Left kidney (tissue), 2 donors: ENCODE results near the gene TLX2. TPM values are rescaled to one million over a fixed set of nuclear protein-coding genes. Genes with fewer than 3 reads are reported as not detected.

Experiments
- DNase-seq: peaks from one replicate; pipeline ENCODE4 v3.0.0-alpha.2; 2013
- polyA plus RNA-seq: library from polyadenylated mRNA; unstranded; fragments of 120-200 nt; gene quantifications from one replicate; pipeline ENCODE4 v1.2.1, GENCODE V29; 2013; ENCODE audit not compliant: insufficient read length

The TLX2 gene
- polyA plus RNA-seq, 1 donor, result 0.07 TPM

DNA sequence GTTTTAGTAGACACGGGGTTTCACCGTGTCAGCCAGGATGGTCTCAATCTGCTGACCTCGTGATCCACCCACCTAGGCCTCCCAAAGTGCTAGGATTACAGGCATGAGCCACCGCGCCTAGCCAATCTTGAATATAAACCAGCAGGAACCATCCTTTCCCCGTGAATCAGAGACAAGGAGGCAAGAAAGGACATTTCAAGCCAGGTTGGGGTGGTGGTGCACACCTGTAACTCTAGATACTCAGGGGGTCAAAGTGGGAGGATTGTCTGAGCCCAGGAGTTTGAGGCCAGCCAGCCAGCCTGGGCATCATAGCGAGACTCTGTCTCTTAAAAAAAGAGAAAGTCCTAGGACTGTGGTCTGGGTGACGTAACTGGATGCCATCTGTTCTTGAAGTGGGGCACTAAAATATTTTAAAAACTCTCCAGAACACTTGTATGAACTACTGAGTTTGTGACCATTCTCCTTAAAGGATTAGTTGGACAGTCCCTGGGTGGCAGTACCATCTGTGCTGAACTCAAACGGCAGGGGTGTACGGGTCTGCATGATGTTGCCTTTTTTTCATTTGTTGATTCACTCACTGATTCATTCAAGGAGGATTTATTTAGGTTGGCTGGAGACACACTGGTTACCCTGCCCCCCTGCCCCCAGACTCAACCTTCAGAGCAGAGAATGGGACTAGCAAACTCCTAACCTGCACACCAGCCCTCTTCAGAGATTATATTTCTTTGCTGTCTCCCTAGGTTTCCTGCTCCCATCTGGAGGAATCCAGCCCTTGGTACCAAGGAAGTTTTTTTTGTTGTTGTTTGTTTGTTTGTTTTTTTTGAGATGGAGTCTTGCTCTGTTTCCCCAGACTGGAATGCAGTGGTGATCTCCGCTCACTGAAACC, 2.9 kb upstream of the TLX2 start:
- DNase-seq, result no peak

DNA sequence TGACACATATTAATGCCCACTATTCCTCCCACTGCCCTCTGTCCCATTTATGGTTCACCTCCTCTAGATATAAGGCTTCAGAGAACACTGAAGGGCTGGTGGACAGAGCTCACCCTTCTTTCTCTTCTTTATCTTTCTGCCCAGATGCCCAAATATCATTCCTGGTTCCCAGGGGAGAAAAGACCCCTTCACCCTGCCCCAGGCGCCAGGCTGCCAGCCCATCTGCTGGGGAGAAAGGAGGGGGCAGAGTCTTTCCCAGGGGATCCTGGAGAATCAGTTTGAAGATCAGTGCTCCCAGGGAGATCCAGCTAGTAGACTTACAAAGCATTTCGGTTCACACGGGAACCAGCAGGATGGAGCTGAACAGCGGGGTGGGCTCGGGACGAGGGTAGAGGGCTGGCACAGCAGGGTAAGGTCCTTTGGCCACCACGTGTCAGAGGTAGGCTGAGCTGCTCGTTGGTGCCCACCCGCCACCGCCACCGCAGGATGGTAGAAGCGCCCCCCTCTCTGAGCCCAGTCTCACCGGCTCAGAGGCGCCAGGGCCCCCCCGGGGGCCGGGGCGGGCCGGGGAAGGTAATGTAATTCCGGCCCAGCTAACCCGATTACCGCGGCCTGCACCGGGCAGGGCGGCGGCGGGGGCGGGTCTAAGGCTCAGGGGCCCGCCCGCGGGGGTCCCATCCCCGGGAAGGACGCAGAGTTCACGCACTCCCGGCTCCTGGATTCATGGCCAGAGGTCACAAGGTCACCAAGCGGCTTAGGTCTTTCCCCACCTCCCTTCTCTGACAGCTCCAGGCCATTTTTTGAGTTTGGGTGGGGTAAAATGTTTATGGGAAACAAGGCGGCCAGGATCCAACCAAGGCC, 1.3 kb upstream of the TLX2 start:
- DNase-seq, result no peak

DNA sequence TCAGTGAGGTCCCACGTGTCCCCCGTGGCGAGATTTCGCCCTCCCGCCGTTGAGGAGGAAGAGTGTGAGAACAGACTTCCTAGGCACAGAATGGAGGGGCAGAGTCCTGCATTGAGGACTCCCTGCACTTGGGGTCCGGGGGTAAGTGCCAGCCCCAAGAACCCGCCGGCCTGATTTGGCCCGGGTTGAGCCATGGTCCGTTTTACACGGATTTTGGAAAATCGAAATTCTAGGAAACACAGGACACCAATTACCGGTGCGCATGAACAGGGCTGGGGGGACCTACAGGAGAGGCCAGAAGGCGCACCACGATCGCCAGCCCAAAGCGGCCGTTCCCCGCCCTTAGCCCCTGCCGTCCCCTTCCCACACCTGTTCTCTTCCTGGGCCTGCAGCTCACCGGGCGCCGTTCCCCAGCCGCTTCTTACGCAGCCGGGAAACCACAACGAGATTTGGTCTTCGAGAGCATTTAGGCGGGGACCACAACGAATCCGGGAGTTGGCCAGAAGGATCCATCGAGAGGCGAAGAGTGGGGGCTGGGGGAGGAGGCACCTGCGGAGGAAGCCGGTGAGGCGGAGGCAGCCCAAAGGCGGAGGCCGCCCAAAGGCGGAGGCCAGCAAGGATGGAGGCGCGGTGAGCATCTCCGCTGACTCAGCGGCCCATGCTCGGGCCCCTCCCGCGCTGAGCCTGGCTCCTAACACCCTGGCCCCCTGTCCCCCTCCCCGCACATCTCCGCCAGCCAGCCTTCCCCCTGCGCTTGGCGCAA, 464 bp upstream of the TLX2 start:
- no peak for DNase-seq

DNA sequence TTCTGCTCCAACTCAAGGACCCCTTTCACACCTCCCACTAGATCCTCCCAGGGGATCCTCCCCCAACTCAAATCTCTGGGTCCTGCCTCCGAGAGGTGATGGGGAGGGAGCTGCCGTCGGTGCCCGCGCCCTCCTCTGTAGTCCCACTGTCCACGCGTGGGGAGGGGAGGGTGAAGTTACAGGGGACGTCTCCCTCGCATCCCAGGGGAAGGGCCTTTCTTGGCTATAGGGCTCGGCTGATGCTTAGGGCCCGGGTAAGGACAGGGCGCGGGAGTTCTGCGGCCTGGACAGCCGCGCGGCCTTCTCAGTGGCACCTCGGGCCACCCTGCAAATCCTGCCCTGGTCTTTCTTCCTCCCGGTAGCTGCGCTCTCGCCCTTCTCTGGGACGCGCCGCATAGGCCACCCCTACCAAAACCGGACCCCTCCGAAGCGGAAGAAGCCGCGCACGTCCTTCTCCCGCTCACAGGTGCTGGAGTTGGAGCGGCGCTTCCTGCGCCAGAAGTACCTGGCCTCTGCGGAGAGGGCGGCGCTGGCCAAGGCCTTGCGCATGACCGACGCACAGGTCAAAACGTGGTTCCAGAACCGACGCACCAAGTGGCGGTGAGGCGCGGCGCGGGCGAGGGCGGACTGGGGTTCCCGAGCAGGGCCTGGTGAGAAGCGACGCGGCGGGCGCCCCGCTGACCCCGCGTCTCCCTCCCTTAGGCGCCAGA, 1.2 kb downstream of the TLX2 start:
- no peak for DNase-seq

DNA sequence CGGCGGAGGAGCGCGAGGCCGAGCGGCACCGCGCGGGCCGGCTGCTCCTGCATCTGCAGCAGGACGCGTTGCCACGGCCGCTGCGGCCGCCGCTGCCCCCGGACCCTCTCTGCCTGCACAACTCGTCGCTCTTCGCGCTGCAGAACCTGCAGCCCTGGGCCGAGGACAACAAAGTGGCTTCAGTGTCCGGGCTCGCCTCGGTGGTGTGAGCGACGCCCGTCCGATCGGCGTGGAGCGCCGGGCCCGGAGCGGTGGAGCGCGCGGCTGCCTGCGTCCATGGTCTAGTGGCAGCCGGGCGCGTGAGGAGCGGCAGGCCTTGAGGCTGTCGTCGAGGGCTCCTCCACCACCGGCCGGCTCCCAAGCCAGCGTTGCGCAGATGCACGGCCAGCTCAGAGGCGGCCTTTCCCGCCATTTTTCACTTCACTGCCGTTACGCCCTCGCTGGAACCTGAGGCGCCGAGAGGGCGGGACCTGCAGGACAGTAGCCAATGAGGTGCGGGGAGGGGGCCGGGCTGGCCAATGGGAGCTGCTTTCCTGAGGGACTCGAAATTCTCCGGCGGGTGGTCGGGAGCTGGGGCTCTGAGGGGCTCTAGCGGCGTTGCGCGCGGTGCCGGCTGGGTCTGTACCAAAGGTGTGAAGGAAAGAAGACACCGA, 1.9 kb downstream of the TLX2 start:
- no peak for DNase-seq

DNA sequence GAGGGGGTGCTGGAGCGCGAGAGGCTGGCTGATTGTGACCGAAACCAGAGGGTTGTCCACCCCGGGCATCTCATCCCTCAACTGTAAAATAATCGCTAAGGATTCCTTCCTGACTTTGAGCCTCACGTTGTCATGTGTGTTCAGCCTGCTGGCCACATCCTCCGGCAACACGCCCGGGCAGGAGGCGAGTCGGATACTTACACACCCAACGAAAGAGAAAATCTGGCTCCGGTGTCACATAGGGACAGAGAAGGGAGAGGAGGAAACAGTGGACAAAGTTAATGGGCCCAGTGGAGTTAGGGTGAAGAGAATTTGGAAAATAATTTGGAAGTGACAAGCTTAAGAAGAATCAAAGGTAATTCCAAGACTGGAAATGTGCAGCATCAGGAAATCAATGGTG, 2.4 kb downstream of the TLX2 start:
- DNase-seq, result no peak

DNA sequence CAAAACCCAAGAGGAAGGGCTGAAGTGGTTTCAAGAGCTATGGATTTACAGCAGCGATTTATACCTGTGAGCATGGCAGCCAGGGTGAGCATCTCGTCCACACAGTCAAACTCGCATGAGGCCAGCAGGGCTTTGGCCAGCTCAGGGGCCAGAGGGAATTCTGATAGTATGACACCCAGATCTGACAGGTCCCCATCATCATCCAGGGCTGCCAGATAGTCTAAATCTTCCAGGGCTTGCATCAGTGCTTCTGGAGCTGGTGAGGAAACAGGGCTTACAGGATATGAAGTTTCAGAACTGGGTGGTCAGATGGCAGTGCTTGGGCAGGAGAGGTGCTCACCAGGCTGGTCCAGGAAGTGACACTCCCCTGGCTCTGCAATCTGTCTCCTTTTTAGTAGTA, 8.3 kb downstream of the TLX2 start:
- DNase-seq, result no peak

DNA sequence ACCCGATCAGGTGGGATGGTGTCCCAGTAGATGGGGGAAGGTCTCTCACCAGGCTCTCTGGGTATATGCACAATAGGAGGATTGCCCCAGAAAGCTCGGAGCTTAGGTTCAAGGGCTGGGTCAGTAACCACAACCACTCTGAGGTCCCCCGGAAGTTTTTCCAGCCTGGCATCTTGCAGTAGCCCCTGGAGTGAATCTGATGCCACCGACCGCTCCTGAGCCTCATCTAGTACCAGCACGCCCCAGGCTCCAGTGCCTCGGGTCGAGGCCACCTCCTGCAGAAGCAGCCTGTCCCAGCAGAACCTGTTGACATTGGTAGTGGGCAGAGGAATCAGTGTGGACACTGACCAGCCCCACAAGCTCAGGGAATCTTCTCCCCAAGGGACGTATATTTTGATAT, 9.8 kb downstream of the TLX2 start:
- DNase-seq, result no peak

DNA sequence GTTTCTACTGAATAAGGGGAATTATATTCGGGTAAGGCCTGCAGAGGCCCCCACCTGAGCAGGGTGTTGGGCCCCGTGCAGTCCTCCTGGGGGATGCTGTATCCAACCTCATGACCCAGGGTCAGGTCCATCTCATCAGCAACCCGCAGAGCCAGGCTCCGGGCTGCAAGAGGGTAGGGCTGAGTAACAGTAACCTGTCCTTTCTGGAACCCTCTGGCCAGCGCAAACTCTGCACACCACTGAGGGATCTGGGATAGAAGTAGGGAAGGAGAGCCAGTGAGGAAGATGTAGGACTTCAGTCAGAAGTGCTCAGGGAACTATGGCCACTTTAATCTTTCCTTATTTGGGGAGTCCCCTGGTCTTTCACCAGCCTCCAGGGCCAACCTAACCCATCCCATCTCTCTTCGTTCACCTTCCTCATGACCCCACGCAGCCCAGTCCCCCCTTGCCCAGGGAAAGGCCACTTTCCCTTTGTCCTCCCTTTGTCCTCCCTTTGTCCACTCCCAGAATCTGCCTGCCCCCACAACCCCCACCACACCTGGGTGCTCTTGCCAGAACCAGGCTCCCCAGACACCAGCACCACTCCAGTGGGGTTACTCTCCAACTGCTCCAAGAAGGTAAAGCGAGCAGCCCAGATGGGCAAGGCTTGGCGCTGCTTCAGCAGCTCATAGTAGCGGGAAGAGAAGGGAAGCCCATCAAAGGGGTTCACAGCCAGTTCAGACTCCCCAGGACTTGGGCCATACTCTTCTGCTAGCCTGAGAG, 10.9 kb downstream of the TLX2 start:
- DNase-seq, result no peak

DNA sequence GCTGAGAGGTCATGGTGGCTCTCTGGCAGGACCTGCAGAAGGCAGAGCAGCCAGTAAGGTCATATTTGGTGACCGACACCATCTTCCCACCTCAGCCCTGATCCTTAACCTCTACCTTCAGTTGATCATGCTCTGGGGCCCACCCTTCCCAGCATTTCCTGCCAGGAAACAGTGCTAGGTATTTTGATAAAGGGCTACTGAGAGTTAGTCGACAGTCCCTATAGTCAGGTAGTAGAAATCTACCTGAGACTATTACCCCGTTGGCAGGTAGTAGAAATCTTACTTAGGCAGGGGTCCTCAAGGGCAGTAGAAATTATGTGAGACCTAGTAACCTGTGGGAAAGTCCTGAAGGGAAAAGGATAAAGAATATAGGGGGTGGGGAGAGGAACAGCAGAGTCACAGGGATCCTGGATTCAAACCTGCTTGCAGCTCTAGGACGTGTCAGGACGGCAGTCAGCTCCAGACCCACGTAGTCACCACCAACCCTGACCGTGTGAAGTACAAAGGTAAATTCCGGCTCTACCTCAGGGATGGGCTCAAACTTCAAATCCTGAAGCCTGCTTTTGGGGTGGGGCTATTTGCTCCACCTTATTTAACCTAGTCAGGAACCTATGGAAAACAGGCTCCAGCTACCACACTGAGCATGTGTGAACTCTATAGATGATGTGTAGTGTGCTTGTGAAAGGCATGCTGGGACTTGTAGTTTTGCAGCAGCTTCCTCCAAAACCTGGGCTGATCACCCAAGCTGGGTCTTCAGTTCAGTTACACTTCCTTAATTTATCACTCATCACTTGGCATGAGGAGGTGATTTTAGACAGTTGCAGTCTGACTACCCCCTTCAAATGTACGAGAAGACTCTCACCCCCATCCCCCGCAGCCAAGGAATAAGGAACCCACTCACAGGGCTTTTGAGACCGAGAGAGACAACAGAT, 11.7 kb downstream of the TLX2 start, which contains the start of gene DQX1:
Gene DQX1, minus strand, starts transcription at position 515 of the 932 bp plus-strand sequence. Its CDS starts 502 bp downstream, at position 13.
- DNase-seq, result no peak

DNA sequence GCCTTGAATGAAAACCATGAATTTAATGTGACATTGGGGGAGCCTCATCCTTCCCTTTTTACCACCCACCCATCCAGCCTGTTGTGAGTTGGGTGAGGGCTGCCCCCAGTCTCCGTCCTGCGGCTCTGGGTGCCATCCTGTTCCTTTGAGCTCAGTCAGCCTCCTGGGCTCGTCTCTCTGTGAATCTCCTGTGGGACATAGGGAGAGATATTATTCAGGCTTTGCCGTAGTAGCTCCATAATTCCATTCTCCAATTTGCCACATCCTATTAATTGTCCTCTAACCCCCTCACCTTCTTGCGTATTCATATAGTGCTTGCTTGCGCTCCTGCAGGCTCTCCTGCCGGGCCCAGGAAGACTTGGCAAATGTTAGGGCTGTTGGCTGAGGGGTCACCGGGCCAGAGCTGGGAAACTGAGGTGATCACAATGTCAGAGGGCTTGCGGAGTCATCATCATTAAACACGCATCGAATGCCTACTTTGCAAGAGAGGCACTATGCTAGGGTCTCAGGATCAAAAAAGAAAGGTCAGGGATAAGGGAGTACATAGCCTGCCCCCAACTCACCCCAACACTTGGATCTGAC, 12.5 kb downstream of the TLX2 start:
- DNase-seq, result no peak

DNA sequence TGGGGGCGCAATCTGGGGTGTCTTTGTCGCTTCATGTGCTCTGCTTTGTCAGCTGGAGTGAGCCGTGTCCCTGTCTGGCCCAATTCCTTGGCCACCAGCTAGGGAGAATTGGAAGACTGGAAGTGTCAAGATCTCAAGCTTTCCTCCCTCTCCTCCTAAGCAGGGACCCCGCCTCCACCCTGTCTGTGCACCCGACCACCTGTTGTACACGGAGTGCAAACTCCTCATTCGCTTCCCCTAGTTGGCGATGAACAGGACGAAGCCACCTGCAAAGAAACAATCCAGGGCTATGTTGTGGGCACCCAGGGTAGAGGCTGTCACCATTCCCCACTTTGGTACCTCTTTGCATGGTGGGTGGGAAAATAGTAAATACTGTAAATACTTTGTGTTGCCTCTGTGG, 13.5 kb downstream of the TLX2 start:
- DNase-seq, result no peak

DNA sequence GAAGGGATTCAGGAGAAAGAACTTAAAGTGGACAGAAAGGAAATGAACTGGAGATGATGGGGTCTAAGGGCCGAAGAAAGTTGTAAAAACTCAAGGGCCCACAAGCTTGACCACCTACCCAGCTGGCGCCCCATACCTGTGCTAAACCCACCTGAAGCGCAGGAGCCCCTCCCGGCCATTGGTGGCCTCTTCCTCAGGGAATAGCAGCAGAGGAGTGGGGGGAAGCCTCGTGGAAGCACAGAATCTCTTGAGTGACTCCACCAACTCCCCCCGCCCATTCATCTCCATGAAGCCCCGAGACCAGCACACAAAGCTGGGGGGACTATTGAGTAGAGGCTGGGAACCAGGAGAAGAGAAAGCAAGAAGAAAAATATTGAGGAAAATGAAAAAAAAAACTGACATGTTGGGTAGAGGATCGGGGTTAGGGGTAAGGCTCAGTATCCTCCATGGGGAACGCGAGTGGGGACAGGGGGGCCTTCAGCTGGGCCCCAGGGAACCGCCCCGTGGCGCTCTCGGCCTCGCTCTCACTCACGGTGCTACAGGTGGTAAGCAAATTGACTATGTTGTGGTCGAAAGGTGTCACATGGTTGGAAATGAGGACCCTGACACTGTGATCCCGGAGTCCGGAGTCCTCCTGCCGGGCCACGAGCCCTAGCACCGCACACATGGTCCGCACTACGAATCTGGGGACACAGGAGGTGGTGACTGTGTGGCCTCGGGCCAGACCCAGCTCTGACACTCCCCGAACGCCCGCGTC, 14.5 kb downstream of the TLX2 start:
- no peak for DNase-seq

DNA sequence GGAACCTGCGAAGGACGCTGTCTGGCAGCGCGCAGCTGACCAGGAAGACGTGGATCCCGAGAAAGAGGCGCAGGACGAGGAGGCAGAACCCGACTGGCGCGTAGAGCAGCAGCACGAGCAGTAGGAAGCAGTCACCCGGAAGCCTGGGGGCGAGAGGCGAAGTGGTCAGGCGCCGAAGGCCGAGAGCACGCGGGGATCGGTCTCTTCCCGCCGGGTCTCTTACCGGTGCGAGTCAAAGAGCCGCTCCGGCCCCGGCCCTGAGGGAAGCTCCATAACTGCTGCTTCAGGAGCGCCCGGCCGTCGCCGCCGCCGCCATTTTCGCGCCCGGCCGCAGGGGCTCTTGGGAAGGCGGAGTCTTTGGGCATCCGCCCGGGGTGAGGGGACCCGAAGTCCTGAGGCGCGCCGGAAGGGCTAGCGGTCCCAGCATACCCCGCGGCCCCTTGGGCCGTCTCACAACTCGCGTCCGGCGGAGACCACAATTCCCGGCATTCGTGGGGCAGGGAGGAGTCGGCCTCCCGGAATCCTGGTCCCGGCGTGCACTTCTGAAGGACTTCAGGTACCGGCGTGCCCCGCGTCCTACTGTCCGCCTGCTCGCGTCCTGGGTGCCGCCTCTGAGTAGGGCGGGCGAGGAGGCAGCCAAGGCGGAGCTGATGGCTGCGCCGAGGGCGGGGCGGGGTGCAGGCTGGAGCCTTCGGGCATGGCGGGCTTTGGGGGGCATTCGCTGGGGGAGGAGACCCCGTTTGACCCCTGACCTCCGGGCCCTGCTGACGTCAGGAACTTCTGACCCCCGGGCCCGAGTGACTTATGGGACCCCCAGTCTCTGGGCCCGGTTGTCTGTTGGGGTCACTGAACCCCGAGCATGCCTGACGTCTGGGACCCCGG, 15.3 kb downstream of the TLX2 start, which contains the start of the genes AUP1 and HTRA2:
Gene AUP1, minus strand, starts transcription at position 350 of the 882 bp plus-strand sequence. Its CDS starts 77 bp downstream, at position 273.
Gene HTRA2, plus strand, starts transcription at position 577 of the 882 bp plus-strand sequence. Its CDS starts 74 bp downstream, at position 651.
- peak; percentile 98 for DNase-seq

DNA sequence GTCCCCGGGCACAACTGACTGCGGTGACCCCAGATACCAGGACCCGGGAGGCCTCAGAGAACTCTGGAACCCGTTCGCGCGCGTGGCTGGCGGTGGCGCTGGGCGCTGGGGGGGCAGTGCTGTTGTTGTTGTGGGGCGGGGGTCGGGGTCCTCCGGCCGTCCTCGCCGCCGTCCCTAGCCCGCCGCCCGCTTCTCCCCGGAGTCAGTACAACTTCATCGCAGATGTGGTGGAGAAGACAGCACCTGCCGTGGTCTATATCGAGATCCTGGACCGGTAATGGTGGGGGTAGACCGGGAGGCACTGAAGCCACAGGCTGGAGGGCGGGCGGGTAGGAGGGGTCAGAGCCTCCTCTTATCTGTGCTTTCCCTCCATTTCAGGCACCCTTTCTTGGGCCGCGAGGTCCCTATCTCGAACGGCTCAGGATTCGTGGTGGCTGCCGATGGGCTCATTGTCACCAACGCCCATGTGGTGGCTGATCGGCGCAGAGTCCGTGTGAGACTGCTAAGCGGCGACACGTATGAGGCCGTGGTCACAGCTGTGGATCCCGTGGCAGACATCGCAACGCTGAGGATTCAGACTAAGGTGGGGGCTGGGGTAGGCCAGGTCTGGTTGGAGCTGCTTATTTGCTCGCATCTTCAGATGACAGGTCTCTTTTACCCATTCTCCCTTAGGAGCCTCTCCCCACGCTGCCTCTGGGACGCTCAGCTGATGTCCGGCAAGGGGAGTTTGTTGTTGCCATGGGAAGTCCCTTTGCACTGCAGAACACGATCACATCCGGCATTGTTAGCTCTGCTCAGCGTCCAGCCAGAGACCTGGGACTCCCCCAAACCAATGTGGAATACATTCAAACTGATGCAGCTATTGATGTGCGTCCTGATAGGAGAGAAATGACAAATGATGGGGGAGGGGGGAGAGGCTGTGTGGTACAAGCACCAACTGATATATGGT, 16.3 kb downstream of the TLX2 start:
- DNase-seq, result no peak
